Ovary (tissue), 9 donors: ENCODE data around the gene HBEGF. TPM values are rescaled to one million over a fixed set of nuclear protein-coding genes. Genes with fewer than 3 reads are reported as not detected.

Experiments
- DNase-seq, 5 donors: peaks; one replicate each; pipeline ENCODE4 v3.0.0-alpha.2; 2019 to 2020
- H3K27ac ChIP-seq, 2 donors: fragments of 200-600 bp; one replicate each; pipeline versions ENCODE4 v1.5.1 to v1.8.0; 2019 to 2022
- H3K27me3 ChIP-seq: fragments of 200-600 bp; one replicate; pipeline ENCODE4 v1.8.0; 2022
- H3K36me3 ChIP-seq: fragments of 200-600 bp; sonication (generic); one replicate; pipeline ENCODE4 v1.5.1; 2019
- H3K4me1 ChIP-seq: one replicate; pipeline ENCODE4 v1.8.1; 2013; ENCODE audit warnings: mild to moderate bottlenecking, moderate library complexity; ENCODE audit not compliant: insufficient read depth
- H3K4me3 ChIP-seq: fragments of 200-600 bp; sonication (generic); one replicate; pipeline ENCODE4 v1.5.1; 2017
- H3K9me3 ChIP-seq, 2 donors: fragments of 200-600 bp in 1 of 2; sonication (generic) in 1 of 2; one replicate each; pipeline versions ENCODE4 v1.5.1 to v1.8.1; 2013 to 2019; ENCODE audit warnings: mild to moderate bottlenecking in 1 of 2, moderate library complexity in 1 of 2
- CTCF ChIP-seq, 3 donors: fragments of 450-650 bp in 2 of 3; fragments of 200-600 bp in 1 of 3; IDR thresholded peaks; one replicate each; pipeline versions ENCODE4 v1.5.1 to v1.8.0; 2016 to 2022; ENCODE audit warnings: antibody characterized with exemption in 3 of 3, mild to moderate bottlenecking in 1 of 3
- EP300 ChIP-seq: sonication (generic); formaldehyde crosslinking; IDR thresholded peaks from one replicate; pipeline ENCODE4 v1.6.1; 2017; ENCODE audit warnings: antibody characterized with exemption
- POLR2A ChIP-seq: fragments of 450-650 bp; IDR thresholded peaks from one replicate; pipeline ENCODE4 v1.6.1; 2017; ENCODE audit warnings: antibody characterized with exemption, mild to moderate bottlenecking, moderate library complexity
- WGBS, 3 donors: extraction: QIAGEN DNeasy Blood & Tissue Kit in 1 of 3; methylation state at CpG; one replicate each; pipeline versions ENCODE4 v1.1.5 to v1.1.7; 2013 to 2017; 5-methylcytosine and 5-hydroxymethylcytosine counted together
- intact Hi-C, 4 donors: fragments of 100-400 bp; cut with DNase I; formaldehyde crosslinking; loops; one replicate each; pipeline versions ENCODE4 v1.11.0 to v1.15.1; 2022 to 2023
- polyA plus RNA-seq, 2 donors: library from polyadenylated mRNA; stranded (reverse); fragments of 200-250 nt in 1 of 2; fragments of 350-450 nt in 1 of 2; fragmentation: Illumina TruSeq in 1 of 2; extraction: RNeasy Lipid Tissue Mini Kit (QIAGEN cat#74804) in 1 of 2; gene quantifications; one replicate each; pipeline ENCODE4 v1.2.3, GENCODE V29; 2013 to 2014
- total RNA-seq, 7 donors: library from RNA; depleted of rRNA in 2 of 7; stranded (reverse); fragments of >200 nt in 2 of 7; fragmentation: NEBNext Ultra II Directional in 3 of 7; extraction: Animal tissue kit (Norgen Biotek cat#: 25700) in 3 of 7; gene quantifications; one replicate each; pipeline versions ENCODE4 v1.1.0 to v1.2.4, GENCODE V29; 2016 to 2023
- donor health status: DM: no; HTN: no; CAD: no; lungs with moderate emphysema.
- donor health status: DM: no; HTN: no; CAD: no.
- donor health status: Bipolar disorder and iron deficiency.
- donor health status: DM: yes; HTN: yes; CAD: no.
- donor health status: DM: no; HTN: no; CAD: no.
- donor health status: DM: yes; HTN: yes; CAD: no.

HBEGF gene
- total and polyA plus RNA-seq, 9 donors = 1.5 to 14.5 (median 5.6) TPM

- no peak overlapping the region for H3K4me3 ChIP-seq
- 79 to 89% (median 87%) methylated on average over 4 of the region's 4 CpGs for WGBS, 3 donors
- no peak overlapping the region for H3K27ac ChIP-seq
- H3K9me3 ChIP-seq = no peaks in the 10 kb centered on the region
- TF ChIP-seq POLR2A (no peak), CTCF (IDR thresholded peaks at IDR 0.05) (no peak), EP300 (no peak)
- no peaks in the 10 kb centered on the region for H3K27me3 ChIP-seq
- H3K4me1 ChIP-seq = peaks cover 3% of the 10 kb centered on the region
- intact Hi-C loops = no loop called here
- H3K36me3 ChIP-seq = no peaks in the 10 kb centered on the region
- DNase-seq = no peak
Measured at GRCh38 chr5:140339636-140340035, 6.8 kb downstream of the HBEGF start.

DNA sequence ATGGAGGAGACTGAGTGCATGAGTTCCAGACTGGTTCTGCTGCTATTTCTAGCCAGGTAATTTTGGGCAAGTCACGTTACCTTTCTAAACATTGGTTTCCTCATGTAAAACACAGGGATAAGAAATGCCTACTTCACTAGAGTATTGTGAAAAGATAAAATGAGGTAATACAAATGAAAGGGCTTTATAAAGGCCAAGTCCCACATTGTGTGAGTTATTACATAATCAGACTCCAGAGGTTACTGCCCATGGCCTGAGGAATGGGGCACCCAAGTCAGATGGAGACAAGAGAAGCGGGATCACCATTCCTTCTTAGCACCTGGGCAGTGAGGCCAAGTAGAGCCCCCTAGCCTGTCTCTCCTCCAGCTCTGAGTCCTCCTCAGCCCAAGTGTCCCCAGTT lies 7.5 kb downstream of the HBEGF start:
- Histone ChIP-seq H3K4me3 (no peak overlapping the region), H3K36me3 (no peaks in the 10 kb centered on the region), H3K9me3 (no peaks in the 10 kb centered on the region), H3K4me1 (peaks cover 3% of the 10 kb centered on the region), H3K27ac (no peak overlapping the region), H3K27me3 (no peaks in the 10 kb centered on the region)
- no peak for TF ChIP-seq EP300
- no peak for TF ChIP-seq POLR2A
- TF ChIP-seq CTCF (IDR thresholded peaks at IDR 0.05) = no peak
- 93 to 95% (median 93%) methylated on average over 2 of the region's 2 CpGs for WGBS, 3 donors
- intact Hi-C loops = no loop called here
- DNase-seq = no peak

GRCh38 chr5:140338336-140338735 lies 8.1 kb downstream of the HBEGF start:
- intact Hi-C loops = no loop called here
- Histone ChIP-seq H3K4me3 (no peak overlapping the region), H3K9me3 (no peaks in the 10 kb centered on the region), H3K4me1 (peaks cover 3% of the 10 kb centered on the region), H3K36me3 (no peaks in the 10 kb centered on the region), H3K27ac (no peak overlapping the region), H3K27me3 (no peaks in the 10 kb centered on the region)
- 51 to 65% (median 51%) methylated on average over 3 of the region's 3 CpGs for WGBS, 3 donors
- no peak for TF ChIP-seq CTCF (IDR thresholded peaks at IDR 0.05)
- no peak for TF ChIP-seq EP300
- no peak for TF ChIP-seq POLR2A
- no peak for DNase-seq

- WGBS, 3 donors = 95 to 100% (median 100%) methylated on average over 1 of the region's 1 CpG
- DNase-seq = no peak
- no peaks in the 10 kb centered on the region for H3K36me3 ChIP-seq
- H3K27me3 ChIP-seq = no peaks in the 10 kb centered on the region
- no peak overlapping the region for H3K4me3 ChIP-seq
- TF ChIP-seq CTCF (IDR thresholded peaks at IDR 0.05) = no peak
- TF ChIP-seq POLR2A = no peak
- no peak for TF ChIP-seq EP300
- H3K4me1 ChIP-seq = peaks cover 3% of the 10 kb centered on the region
- H3K9me3 ChIP-seq = no peaks in the 10 kb centered on the region
- H3K27ac ChIP-seq = no peak overlapping the region
- intact Hi-C loops = no loop called here
Measured at GRCh38 chr5:140337880-140338279, 8.5 kb downstream of the HBEGF start.
